ENCODE data around the gene ELOF1.

Gene ELOF1

GRCh38 chr19:11535792-11536595 lies 23.0 kb downstream of the ELOF1 start:
- DNase-seq (ENCODE audit: low read depth) = peak; percentile 74

- DNase-seq (ENCODE audit: low read depth) = no peak
Observed at GRCh38 chr19:11534948-11535347, 24.1 kb downstream of the ELOF1 start.

GRCh38 chr19:11534538-11534937 lies 24.5 kb downstream of the ELOF1 start:
- DNase-seq (ENCODE audit: low read depth) = no peak

- DNase-seq (ENCODE audit: low read depth) = peak; percentile 92
Observed at GRCh38 chr19:11530432-11530831, 28.6 kb downstream of the ELOF1 start.

- DNase-seq (ENCODE audit: low read depth) = peak; percentile 99
Observed at GRCh38 chr19:11528551-11529341, 30.3 kb downstream of the ELOF1 start, which contains the start of gene ECSIT. Gene ECSIT (minus strand): TSS chr19:11529134. CDS start chr19:11519170, 9,964 bp downstream.

- no peak for DNase-seq (ENCODE audit: low read depth)
Observed at GRCh38 chr19:11519138-11519537, 39.9 kb downstream of the ELOF1 start.

GRCh38 chr19:11513946-11514345 lies 45.1 kb downstream of the ELOF1 start:
- no peak for DNase-seq (ENCODE audit: low read depth)

- DNase-seq (ENCODE audit: low read depth) = no peak
Observed at GRCh38 chr19:11510444-11510843, 48.6 kb downstream of the ELOF1 start.

GRCh38 chr19:11507370-11508078 lies 51.5 kb downstream of the ELOF1 start:
- DNase-seq (ENCODE audit: low read depth) = no peak

GRCh38 chr19:11506967-11507366 lies 52.1 kb downstream of the ELOF1 start:
- DNase-seq (ENCODE audit: low read depth) = no peak

- DNase-seq (ENCODE audit: low read depth) = peak; percentile 7
Observed at GRCh38 chr19:11506101-11506555, 52.9 kb downstream of the ELOF1 start.

GRCh38 chr19:11505504-11506100 lies 53.4 kb downstream of the ELOF1 start, which contains the start of gene ZNF653:
Gene ZNF653 (minus strand): TSS chr19:11505839. CDS start chr19:11505786, 53 bp downstream.
- DNase-seq (ENCODE audit: low read depth) = peak; percentile 85

GRCh38 chr19:11505032-11505503 lies 54.0 kb downstream of the ELOF1 start:
- peak; percentile 90 for DNase-seq (ENCODE audit: low read depth)

GRCh38 chr19:11504502-11505031 lies 54.5 kb downstream of the ELOF1 start:
- DNase-seq (ENCODE audit: low read depth) = no peak

Data from amniotic epithelial cell (primary cell).